ENCODE results near the gene DNAH9. TPM values are rescaled to one million over a fixed set of nuclear protein-coding genes. Genes with fewer than 3 reads are reported as not detected.

DNAH9 gene
- polyA plus RNA-seq, 1 donor (not counting 4 experiments of a cell fraction or from before 2014, with no cell fraction given) = 0.42 TPM

DNA sequence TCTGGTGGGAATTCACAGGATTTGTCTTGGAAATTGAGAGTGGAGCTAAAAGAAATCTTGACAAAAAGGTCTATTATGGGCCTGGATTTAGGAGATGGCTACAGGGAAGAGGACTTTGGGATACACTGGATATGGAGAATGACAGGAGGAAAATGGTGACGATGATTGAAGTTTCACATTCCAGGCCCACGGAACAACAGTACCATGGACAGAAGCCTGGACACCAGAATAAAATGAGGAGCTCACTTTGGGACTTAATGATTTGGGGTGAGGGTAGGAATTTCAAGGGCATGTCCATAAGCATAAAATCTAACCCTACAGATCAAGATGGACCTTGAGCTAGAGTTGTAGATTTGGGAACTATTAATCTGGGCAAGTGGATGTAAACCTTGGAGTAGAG, 47.8 kb upstream of the DNAH9 start:
- FAIRE-seq (no peak), DNase-seq (ENCODE audit: low read depth, low spot score) (no peak)
- no peaks in the 10 kb centered on the region for H3K27me3 ChIP-seq (ENCODE audit: control insufficient read depth, extremely low read depth, insufficient read depth, low read length)
- no peaks in the 10 kb centered on the region for H3K79me2 ChIP-seq (ENCODE audit: control insufficient read depth, insufficient read depth, low read length)
- H2AFZ ChIP-seq (ENCODE audit: control insufficient read depth, low read length) = no peak overlapping the region
- no peak for TF ChIP-seq EZH2 (IDR thresholded peaks at IDR 0.05; ENCODE audit: low read length)
- TF ChIP-seq, protein P1, sequence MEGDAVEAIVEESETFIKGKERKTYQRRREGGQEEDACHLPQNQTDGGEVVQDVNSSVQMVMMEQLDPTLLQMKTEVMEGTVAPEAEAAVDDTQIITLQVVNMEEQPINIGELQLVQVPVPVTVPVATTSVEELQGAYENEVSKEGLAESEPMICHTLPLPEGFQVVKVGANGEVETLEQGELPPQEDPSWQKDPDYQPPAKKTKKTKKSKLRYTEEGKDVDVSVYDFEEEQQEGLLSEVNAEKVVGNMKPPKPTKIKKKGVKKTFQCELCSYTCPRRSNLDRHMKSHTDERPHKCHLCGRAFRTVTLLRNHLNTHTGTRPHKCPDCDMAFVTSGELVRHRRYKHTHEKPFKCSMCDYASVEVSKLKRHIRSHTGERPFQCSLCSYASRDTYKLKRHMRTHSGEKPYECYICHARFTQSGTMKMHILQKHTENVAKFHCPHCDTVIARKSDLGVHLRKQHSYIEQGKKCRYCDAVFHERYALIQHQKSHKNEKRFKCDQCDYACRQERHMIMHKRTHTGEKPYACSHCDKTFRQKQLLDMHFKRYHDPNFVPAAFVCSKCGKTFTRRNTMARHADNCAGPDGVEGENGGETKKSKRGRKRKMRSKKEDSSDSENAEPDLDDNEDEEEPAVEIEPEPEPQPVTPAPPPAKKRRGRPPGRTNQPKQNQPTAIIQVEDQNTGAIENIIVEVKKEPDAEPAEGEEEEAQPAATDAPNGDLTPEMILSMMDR (optimal IDR thresholded peaks at IDR 0.05 in 1 of 3, IDR thresholded peaks at IDR 0.05 in 1 of 3, conservative IDR thresholded peaks at IDR 0.05 in 1 of 3; ENCODE audit: extremely low read depth in 1 of 3, insufficient read depth in 2 of 3, low read length in 3 of 3) = no peak
- no peak overlapping the region for H3K9ac ChIP-seq (ENCODE audit: control insufficient read depth, extremely low read depth, insufficient read depth, low read length)
- H3K9me3 ChIP-seq (ENCODE audit: control insufficient read depth, low read depth, low read length) = no peaks in the 10 kb centered on the region
- H3K4me3 ChIP-seq (ENCODE audit: control insufficient read depth in 2 of 3, extremely low read depth in 1 of 3, insufficient read depth in 2 of 3, low read depth in 1 of 3, low read length in 3 of 3) = no peak overlapping the region
- dilution Hi-C loops (cut with MboI; ENCODE audit: extremely low pct_ligation_motif_present, low sequenced_read_pairs) = no loop called here
- no peak overlapping the region for H3K4me2 ChIP-seq (ENCODE audit: control insufficient read depth, extremely low read depth, insufficient read depth, low read depth, low read length)
- no peaks in the 10 kb centered on the region for H4K20me1 ChIP-seq (ENCODE audit: control insufficient read depth, extremely low read depth, insufficient read depth, low read length)
- H3K4me1 ChIP-seq (ENCODE audit: control insufficient read depth, extremely low read depth, insufficient read depth, low read length) = no peaks in the 10 kb centered on the region
- no peaks in the 10 kb centered on the region for H3K36me3 ChIP-seq (ENCODE audit: control insufficient read depth in 2 of 2, extremely low read depth in 1 of 2, insufficient read depth in 2 of 2, low read length in 2 of 2)
- H3K9me1 ChIP-seq (ENCODE audit: control insufficient read depth, extremely low read depth, insufficient read depth, low read length) = no peaks in the 10 kb centered on the region
- H3K27ac ChIP-seq (ENCODE audit: control insufficient read depth, insufficient read depth, low read length) = no peak overlapping the region

DNA sequence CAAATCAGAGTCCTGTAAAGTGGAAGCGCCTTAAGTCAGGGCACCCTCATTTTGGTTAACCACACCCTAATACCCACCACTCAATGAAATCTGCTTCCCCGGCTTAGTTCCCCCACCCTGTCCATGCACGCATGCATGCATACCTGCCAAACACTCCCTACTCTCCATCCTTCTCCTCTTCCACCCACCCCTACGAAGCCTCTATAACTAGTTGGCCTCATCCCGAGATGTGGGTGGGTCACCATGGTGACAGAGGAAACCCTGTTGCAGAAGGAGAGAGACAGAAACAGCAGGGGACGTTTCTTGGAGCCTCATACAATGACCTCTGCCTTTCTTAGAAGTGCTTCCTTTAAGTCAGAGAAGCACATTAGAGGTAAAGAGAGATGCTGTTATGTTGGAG, 46.8 kb upstream of the DNAH9 start:
- H3K36me3 ChIP-seq (ENCODE audit: control insufficient read depth in 2 of 2, extremely low read depth in 1 of 2, insufficient read depth in 2 of 2, low read length in 2 of 2) = no peaks in the 10 kb centered on the region
- DNase-seq (ENCODE audit: low read depth, low spot score) = no peak
- no peak for FAIRE-seq
- TF ChIP-seq, protein P1 (optimal IDR thresholded peaks at IDR 0.05 in 1 of 3, IDR thresholded peaks at IDR 0.05 in 1 of 3, conservative IDR thresholded peaks at IDR 0.05 in 1 of 3; ENCODE audit: extremely low read depth in 1 of 3, insufficient read depth in 2 of 3, low read length in 3 of 3) = no peak
- no peak for TF ChIP-seq EZH2 (IDR thresholded peaks at IDR 0.05; ENCODE audit: low read length)
- no peak overlapping the region for H3K4me3 ChIP-seq (ENCODE audit: control insufficient read depth in 2 of 3, extremely low read depth in 1 of 3, insufficient read depth in 2 of 3, low read depth in 1 of 3, low read length in 3 of 3)
- no peaks in the 10 kb centered on the region for H3K9me3 ChIP-seq (ENCODE audit: control insufficient read depth, low read depth, low read length)
- dilution Hi-C loops (cut with MboI; ENCODE audit: extremely low pct_ligation_motif_present, low sequenced_read_pairs) = no loop called here
- no peaks in the 10 kb centered on the region for H3K79me2 ChIP-seq (ENCODE audit: control insufficient read depth, insufficient read depth, low read length)
- H2AFZ ChIP-seq (ENCODE audit: control insufficient read depth, low read length) = no peak overlapping the region
- H3K4me2 ChIP-seq (ENCODE audit: control insufficient read depth, extremely low read depth, insufficient read depth, low read depth, low read length) = no peak overlapping the region
- H3K27ac ChIP-seq (ENCODE audit: control insufficient read depth, insufficient read depth, low read length) = no peak overlapping the region
- H3K27me3 ChIP-seq (ENCODE audit: control insufficient read depth, extremely low read depth, insufficient read depth, low read length) = no peaks in the 10 kb centered on the region
- H3K4me1 ChIP-seq (ENCODE audit: control insufficient read depth, extremely low read depth, insufficient read depth, low read length) = no peaks in the 10 kb centered on the region
- no peaks in the 10 kb centered on the region for H3K9me1 ChIP-seq (ENCODE audit: control insufficient read depth, extremely low read depth, insufficient read depth, low read length)
- H4K20me1 ChIP-seq (ENCODE audit: control insufficient read depth, extremely low read depth, insufficient read depth, low read length) = no peaks in the 10 kb centered on the region
- H3K9ac ChIP-seq (ENCODE audit: control insufficient read depth, extremely low read depth, insufficient read depth, low read length) = no peak overlapping the region
